Frontal cortex (tissue), 4 donors: ENCODE measurements around the gene KRTAP5-1. TPM values are rescaled to one million over a fixed set of nuclear protein-coding genes. Genes with fewer than 3 reads are reported as not detected.
"Not testable (repeated sequence)": the region's sequence is repeated elsewhere in the genome, so short reads cannot be mapped to it uniquely, and the experiment has no call there.

ENCODE experiments used
- DNase-seq, 2 donors: peaks; one replicate each; pipeline ENCODE4 v3.0.0; 2012; ENCODE audit warnings: low spot score in 2 of 2
- FAIRE-seq: peaks from 2 replicates; lab custom pipeline; 2012; peaks lifted over from hg19 to GRCh38; lab: Jason Lieb, UNC
- total RNA-seq: library from RNA; depleted of rRNA; stranded (reverse); fragments of >200 nt; gene quantifications from one replicate; pipeline ENCODE4 v1.2.3, GENCODE V29; 2014
- donor health status: control.
- donor health status: control.
- donor health status: control.

Gene KRTAP5-1
- total RNA-seq, 1 donor from 2014 or later = not detected

GRCh38 chr11:1604181-1604580 lies 19.1 kb upstream of the KRTAP5-1 start:
- FAIRE-seq (no peak), DNase-seq (no peak)

DNA sequence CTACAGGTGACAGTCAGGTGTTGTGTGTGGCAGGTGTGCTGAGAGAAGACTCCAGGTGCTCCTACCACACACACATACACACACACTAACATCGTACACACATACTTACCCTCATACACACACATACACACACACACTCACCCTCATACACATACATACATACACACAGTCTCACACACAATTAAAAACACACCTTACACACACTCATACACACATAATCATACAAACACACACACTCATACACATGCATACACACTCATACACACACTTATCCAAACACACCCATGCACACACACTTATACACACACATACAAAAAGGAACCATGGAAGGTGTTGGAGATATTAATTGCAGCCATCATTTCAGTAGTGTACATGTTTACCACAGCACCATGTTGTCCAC lies 18.5 kb upstream of the KRTAP5-1 start:
- no peak for FAIRE-seq
- DNase-seq = no peak

- not testable (repeated sequence) for FAIRE-seq, DNase-seq
Measured at GRCh38 chr11:1601663-1602062, 16.6 kb upstream of the KRTAP5-1 start.

DNA sequence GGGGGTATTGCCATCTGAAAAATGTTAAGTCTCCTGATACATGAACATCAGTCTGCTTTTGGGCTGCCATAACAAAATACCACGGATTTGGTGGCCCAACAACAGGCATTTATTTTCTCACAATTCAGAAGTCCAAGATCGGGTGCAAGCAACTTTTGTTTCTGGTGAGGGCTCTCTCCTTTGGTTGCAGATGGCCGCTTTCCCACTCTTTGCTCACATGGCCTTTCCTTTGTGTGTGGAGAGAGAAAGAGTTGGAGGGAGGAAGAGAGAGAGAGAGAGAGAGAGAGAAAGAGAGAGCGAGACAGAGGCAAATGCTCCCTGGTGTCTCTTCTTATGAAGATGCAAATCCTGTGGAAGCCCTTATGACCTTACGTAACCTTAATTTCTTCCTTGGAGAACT lies 15.5 kb upstream of the KRTAP5-1 start:
- no peak for DNase-seq

GRCh38 chr11:1598816-1599215 lies 13.7 kb upstream of the KRTAP5-1 start:
- no peak for DNase-seq
- FAIRE-seq = no peak

More for the DNA sequence above, 15.5 kb upstream of the KRTAP5-1 start:
- no peak for FAIRE-seq

- not testable (repeated sequence) for FAIRE-seq, DNase-seq
Measured at GRCh38 chr11:1598406-1598805, 13.3 kb upstream of the KRTAP5-1 start.

DNA sequence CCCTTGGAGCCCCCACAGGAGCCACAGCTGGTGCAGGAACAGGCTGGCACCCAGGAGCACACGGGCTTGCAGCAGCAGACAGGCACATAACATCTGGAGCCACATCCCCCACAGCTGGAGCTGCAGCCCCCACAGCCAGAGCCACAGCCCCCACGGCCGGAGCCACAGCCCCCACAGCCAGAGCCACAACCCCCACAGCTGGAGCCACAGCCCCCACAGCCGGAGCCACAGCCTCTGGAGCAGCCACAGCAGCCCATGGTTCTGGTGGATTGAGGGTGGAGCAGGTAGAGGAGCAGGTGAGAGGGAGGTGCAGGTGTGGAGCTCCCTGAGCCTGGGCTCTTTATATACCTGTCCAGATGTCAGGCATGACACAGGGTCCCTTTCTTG lies 12.9 kb upstream of the KRTAP5-1 start, which contains the start of gene KRTAP5-2:
TSS of gene KRTAP5-2 (minus strand) at position 301 of the 387 bp plus-strand sequence. CDS start at position 257, 44 bp downstream.
- FAIRE-seq = no peak
- DNase-seq = no peak

GRCh38 chr11:1597331-1597993 lies 12.4 kb upstream of the KRTAP5-1 start:
- FAIRE-seq (no peak), DNase-seq (no peak)

- not testable (repeated sequence) for FAIRE-seq, DNase-seq
Measured at GRCh38 chr11:1596576-1597121, 11.6 kb upstream of the KRTAP5-1 start.

GRCh38 chr11:1595994-1596575 lies 11.0 kb upstream of the KRTAP5-1 start:
- not testable (repeated sequence) for DNase-seq, FAIRE-seq

DNA sequence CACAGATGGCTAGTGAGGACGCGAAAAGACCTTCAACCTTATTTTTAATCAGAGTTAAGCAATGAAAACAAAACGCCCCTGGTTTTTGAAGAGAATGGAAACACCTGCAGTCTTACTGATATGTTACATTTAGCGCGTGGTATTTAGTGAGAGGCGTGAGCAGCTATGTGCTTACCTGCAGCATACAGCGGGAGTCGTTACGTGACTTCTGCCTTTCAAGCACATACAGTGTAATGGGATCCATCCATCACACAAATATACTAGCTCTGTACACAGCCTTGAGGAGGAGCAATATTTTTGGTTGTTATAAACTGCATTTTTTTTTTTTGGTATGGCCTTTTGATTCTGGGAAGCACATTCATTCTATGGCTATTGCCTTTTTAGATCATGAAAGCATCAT lies 7.5 kb upstream of the KRTAP5-1 start:
- no peak for DNase-seq

GRCh38 chr11:1589996-1590395 lies 4.9 kb upstream of the KRTAP5-1 start:
- no peak for DNase-seq

More for the DNA sequence above, 7.5 kb upstream of the KRTAP5-1 start:
- FAIRE-seq = no peak

GRCh38 chr11:1589191-1589963 lies 4.3 kb upstream of the KRTAP5-1 start:
- not testable (repeated sequence) for DNase-seq, FAIRE-seq

More at GRCh38 chr11:1589996-1590395, 4.9 kb upstream of the KRTAP5-1 start:
- FAIRE-seq = no peak

GRCh38 chr11:1586699-1587098 lies 1.6 kb upstream of the KRTAP5-1 start:
- DNase-seq = no peak
- FAIRE-seq = no peak

DNA sequence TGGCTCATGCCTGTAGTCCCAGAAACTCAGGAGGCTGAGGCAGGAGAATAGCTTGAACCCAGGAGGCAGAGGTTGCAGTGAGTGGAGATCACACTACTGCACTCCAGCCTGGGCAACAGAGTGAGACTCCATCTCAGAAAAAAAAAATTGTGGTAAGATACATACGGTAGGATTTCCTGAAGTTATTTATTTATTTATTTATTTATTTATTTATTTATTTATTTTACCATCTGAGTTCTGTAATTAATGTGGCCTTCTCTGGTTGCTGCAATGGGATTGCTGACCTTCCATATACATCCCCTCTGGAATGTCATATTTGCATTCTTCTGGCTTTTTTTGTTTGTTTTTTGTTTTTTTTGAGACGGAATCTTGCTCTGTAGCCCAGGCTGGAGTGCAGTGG lies 2.2 kb downstream of the KRTAP5-1 start:
- DNase-seq, FAIRE-seq: not testable (repeated sequence)

DNA sequence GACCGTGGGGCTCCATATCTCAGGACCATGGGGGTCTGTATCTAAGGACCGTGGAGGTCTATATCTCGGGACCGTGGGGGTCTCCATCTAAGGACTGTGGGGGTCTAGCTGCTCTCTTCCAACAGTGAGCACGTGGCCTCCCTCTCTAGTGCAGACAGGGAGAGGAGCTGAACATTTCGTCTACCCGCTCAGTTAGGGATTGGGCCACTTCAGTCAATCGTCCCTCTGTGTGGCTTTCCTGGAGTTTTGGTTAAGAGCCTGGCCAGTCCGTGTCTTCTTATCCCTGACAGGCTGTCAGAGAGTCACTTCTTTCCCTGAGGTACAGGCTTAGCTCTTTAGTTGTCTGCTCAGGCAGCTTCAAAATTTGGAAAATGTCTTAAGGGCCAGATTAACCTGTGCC lies 3.1 kb downstream of the KRTAP5-1 start:
- DNase-seq = no peak

DNA sequence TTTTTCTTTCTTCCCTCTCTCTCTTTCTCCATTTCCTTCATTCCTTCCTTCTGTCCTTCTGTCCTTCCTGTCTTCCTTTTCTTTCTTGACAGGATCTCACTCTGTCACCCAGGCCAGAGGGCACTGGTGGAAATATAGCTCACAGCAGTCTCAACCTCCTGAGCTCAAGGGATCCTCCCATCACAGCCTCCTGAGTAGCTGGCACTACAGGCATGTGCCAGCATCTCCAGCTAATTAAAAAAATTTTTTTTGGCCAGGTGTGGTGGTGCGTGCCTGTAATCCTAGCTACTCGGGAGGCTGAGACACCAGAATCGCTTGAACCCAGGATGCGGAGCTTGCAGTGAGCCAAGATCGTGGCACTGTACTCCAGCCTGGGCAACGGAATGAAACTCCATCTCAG lies 8.3 kb downstream of the KRTAP5-1 start:
- FAIRE-seq (no peak), DNase-seq (no peak)

More for the DNA sequence above, 3.1 kb downstream of the KRTAP5-1 start:
- no peak for FAIRE-seq

DNA sequence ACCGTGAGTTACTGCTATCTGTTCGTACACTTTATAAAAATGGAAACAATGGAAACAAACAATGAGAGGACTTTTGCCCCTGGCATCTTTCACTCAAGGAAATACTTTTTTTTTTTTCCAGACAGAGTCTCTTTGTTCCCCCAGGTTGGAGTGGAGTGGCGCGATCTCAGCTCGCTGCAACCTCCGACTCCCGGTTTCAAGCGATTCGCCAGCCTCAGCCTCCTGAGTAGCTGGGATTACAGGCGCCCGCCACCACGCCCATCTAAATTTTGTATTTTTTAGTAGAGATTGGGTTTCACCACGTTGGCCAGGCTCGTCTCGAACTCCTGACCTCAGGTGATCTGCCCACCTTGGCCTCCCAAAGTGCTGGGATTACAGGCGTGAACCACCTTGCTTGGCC lies 9.3 kb downstream of the KRTAP5-1 start:
- not testable (repeated sequence) for FAIRE-seq, DNase-seq

DNA sequence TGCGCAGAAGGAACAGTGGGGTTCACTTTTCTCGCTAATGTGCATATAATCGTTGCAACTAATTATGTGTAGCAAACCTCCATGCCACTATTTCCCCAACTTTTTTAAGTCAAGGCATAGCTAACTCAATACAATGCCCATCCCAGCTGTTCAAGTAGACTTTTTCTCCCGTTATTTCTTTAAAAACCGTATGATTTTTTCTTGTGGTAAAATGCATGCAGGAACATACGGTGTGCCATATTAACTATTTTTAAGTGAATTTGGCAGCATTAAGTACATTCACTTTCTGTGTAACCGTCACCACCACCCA lies 10.2 kb downstream of the KRTAP5-1 start:
- no peak for FAIRE-seq
- DNase-seq = no peak

- FAIRE-seq (no peak), DNase-seq (peak; percentile 75 to 82)
Measured at GRCh38 chr11:1574238-1574932, 10.7 kb downstream of the KRTAP5-1 start.
